B cell (primary cell): ENCODE results near the gene PNPLA2. TPM values are rescaled to one million over a fixed set of nuclear protein-coding genes. Genes with fewer than 3 reads are reported as not detected.

Source experiments
- ATAC-seq: fragments of 200-7000 bp; cut with Tn5 transposase; one replicate; pipeline ENCODE4 v1.10.0; 2021; ENCODE audit warnings: low read depth, mild to moderate bottlenecking, moderate number of reproducible peaks, moderate library complexity
- CTCF ChIA-PET: fragments of 350-600 bp; sonication (Branson Sonifier 250); formaldehyde crosslinking; loops from one replicate; lab custom pipeline; 2021; ENCODE audit warnings: antibody characterized with exemption, inconsistent platforms; lab: Charles Lee
- POLR2A ChIA-PET: fragments of 350-600 bp; sonication (Branson Sonifier 250); formaldehyde crosslinking; loops from one replicate; lab custom pipeline; 2021; ENCODE audit warnings: antibody characterized with exemption; lab: Charles Lee
- DNase-seq: peaks from one replicate; pipeline ENCODE4 v3.0.0; 2013
- H2AFZ ChIP-seq: 2 replicates; pipeline ENCODE4 v1.6.1; 2012; ENCODE audit warnings: mild to moderate bottlenecking, low read depth, low read length; ENCODE audit not compliant: insufficient read depth, poor library complexity, severe bottlenecking
- H3K27ac ChIP-seq, 2 donors: 1 replicate in 1 of 2; 2 replicates in 1 of 2; pipeline ENCODE4 v1.5.1; 2012 to 2013; ENCODE audit warnings: low read length in 2 of 2, mild to moderate bottlenecking in 2 of 2, moderate library complexity in 1 of 2
- H3K27me3 ChIP-seq, 4 experiments: fragments of 200-600 bp in 1 of 4; sonication (generic) in 1 of 4; replicated peaks in 1 of 4; 1 replicate in 2 of 4; 2 replicates in 2 of 4; pipeline versions ENCODE4 v1.6.1 to v1.7.0; 2013 to 2016; ENCODE audit warnings: low read length in 3 of 4, mild to moderate bottlenecking in 2 of 4, mixed read lengths in 1 of 4, moderate library complexity in 1 of 4; ENCODE audit not compliant: insufficient read depth in 4 of 4, control insufficient read depth in 3 of 4; ENCODE audit errors: control extremely low read depth in 1 of 4
- H3K36me3 ChIP-seq, 2 experiments: replicated peaks in 1 of 2; 1 replicate in 1 of 2; 2 replicates in 1 of 2; pipeline versions ENCODE4 v1.6.1 to v1.7.1; 2013; ENCODE audit warnings: low read length in 1 of 2; ENCODE audit not compliant: insufficient read depth in 2 of 2, control insufficient read depth in 1 of 2; ENCODE audit errors: control extremely low read depth in 1 of 2, extremely low read depth in 1 of 2
- H3K4me1 ChIP-seq, 2 donors: fragments of 200-600 bp in 1 of 2; sonication (generic) in 1 of 2; 1 replicate in 1 of 2; 2 replicates in 1 of 2; pipeline versions ENCODE4 v1.5.1 to v1.6.1; 2013 to 2017; ENCODE audit warnings: low read length in 2 of 2; ENCODE audit not compliant: control insufficient read depth in 2 of 2, insufficient read depth in 2 of 2
- H3K4me2 ChIP-seq: replicated peaks from 2 replicates; pipeline ENCODE3; 2012; ENCODE audit warnings: mild to moderate bottlenecking, low read depth, low read length; ENCODE audit not compliant: poor library complexity, severe bottlenecking
- H3K4me3 ChIP-seq, 5 experiments: fragments of 200-600 bp in 1 of 5; sonication (generic) in 1 of 5; 1 replicate in 3 of 5; 2 replicates in 2 of 5; pipeline versions ENCODE4 v1.5.1 to v1.7.0; 2011 to 2016; ENCODE audit warnings: low read length in 4 of 5, mild to moderate bottlenecking in 4 of 5, low read depth in 2 of 5, control low read depth in 1 of 5, moderate library complexity in 1 of 5; ENCODE audit not compliant: insufficient read depth in 1 of 5; ENCODE audit errors: control extremely low read depth in 1 of 5, extremely low read depth in 1 of 5
- H3K79me2 ChIP-seq: fragments of 200-600 bp; sonication (generic); one replicate; pipeline ENCODE4 v1.6.0; 2016; ENCODE audit warnings: low read length; ENCODE audit not compliant: control insufficient read depth, insufficient read depth
- H3K9ac ChIP-seq: fragments of 200-600 bp; sonication (generic); 2 replicates; pipeline ENCODE4 v1.6.1; 2017; ENCODE audit warnings: mild to moderate bottlenecking, low read length, moderate library complexity
- H3K9me3 ChIP-seq, 3 donors: one replicate each; pipeline versions ENCODE4 v1.6.1 to v1.7.1; 2013; ENCODE audit warnings: low read length in 2 of 3; ENCODE audit not compliant: control insufficient read depth in 2 of 3, insufficient read depth in 1 of 3; ENCODE audit errors: control extremely low read depth in 1 of 3
- H4K20me1 ChIP-seq: 2 replicates; pipeline ENCODE4 v1.6.0; 2012; ENCODE audit warnings: mild to moderate bottlenecking, low read length; ENCODE audit not compliant: insufficient read depth, control insufficient read depth, poor library complexity, severe bottlenecking
- H3K27ac Mint-ChIP-seq: one replicate; pipeline ENCODE4 v1.8.0; 2021; ENCODE audit warnings: mixed read lengths
- H3K27me3 Mint-ChIP-seq: one replicate; pipeline ENCODE4 v1.8.0; 2021; ENCODE audit warnings: mixed read lengths
- H3K4me1 Mint-ChIP-seq: one replicate; pipeline ENCODE4 v1.8.0; 2021; ENCODE audit warnings: mixed read lengths
- H3K4me3 Mint-ChIP-seq: one replicate; pipeline ENCODE4 v1.8.0; 2021; ENCODE audit warnings: mixed read lengths
- H3K9me3 Mint-ChIP-seq: one replicate; pipeline ENCODE4 v1.8.0; 2022; ENCODE audit warnings: mixed read lengths; ENCODE audit not compliant: insufficient read depth
- EZH2 ChIP-seq: IDR thresholded peaks from 2 replicates; pipeline ENCODE4 v1.6.1; 2012; ENCODE audit warnings: borderline replicate concordance, low read depth, mild to moderate bottlenecking, moderate library complexity, low read length; ENCODE audit not compliant: insufficient read depth, poor library complexity, severe bottlenecking
- WGBS: methylation state at CpG from one replicate; pipeline ENCODE4 v1.1.5; 2013; ENCODE audit warnings: missing lambda C conversion rate; ENCODE audit not compliant: insufficient coverage; 5-methylcytosine and 5-hydroxymethylcytosine counted together
- intact Hi-C: fragments of 100-400 bp; cut with micrococcal nuclease; formaldehyde crosslinking; loops from one replicate; pipeline ENCODE4 v1.10.0; 2022
- polyA plus RNA-seq: library from polyadenylated mRNA; depleted of rRNA; stranded (reverse); fragments of >200 nt; gene quantifications from 2 replicates; pipeline ENCODE4 v1.2.3, GENCODE V29; 2012
- total RNA-seq, 2 donors: library from RNA; stranded (reverse); fragments of 120-200 nt in 1 of 2; gene quantifications; 1 replicate in 1 of 2; 2 replicates in 1 of 2; pipeline versions ENCODE4 v1.2.3 to v1.2.4, GENCODE V29; 2013 to 2022
- TF ChIP-seq, protein P1 (sequence below): fragments of 200-600 bp; IDR thresholded peaks from one replicate; pipeline ENCODE4 v1.8.0; 2022; ENCODE audit warnings: antibody characterized with exemption, mild to moderate bottlenecking

The PNPLA2 gene
- total and polyA plus RNA-seq, 2 donors (not counting 1 experiment from before 2014, with no cell fraction given) = 208 to 276 TPM

DNA sequence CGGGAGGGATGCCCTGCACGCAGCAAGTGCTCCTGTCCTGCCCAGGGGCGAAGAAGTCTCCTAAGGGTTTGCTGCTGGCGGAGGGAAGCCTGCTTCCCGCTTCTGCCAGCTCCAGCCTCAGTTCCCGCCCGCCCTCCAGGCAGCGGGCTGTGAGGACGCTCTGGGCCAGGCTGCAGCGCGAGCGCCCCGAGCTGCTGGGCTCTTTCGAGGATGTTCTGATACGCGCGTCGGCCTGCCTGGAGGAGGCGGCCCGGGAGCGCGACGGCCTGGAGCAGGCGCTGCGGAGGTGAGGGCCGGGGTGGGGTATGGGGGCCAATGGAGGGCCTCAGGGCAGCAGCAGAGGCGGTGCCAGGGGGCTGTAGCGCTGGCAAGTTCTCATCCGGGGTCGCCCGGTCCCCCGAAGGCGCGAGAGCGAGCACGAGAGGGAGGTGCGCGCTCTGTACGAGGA, 11.2 kb downstream of the PNPLA2 start:
- peak overlapping the region; percentile 88 for H3K4me3 Mint-ChIP-seq
- Histone ChIP-seq H3K4me1 (peaks cover 69 to 73% of the 10 kb centered on the region in 2 donors), H3K9ac (peak overlapping the region; percentile 68), H4K20me1 (peaks cover 61% of the 10 kb centered on the region), H2AFZ (peak overlapping the region; percentile 78), H3K27ac (no peak overlapping the region), H3K36me3 (peaks cover 0 to 4% of the 10 kb centered on the region in 2 experiments), H3K27me3 (peaks cover 0 to 60% (median 20%) of the 10 kb centered on the region in 4 experiments), H3K79me2 (no peaks in the 10 kb centered on the region), H3K9me3 (peaks cover 0 to 15% (median 0%) of the 10 kb centered on the region in 3 donors), H3K4me2 (peak overlapping the region; percentile 99), H3K4me3 (peak overlapping the region in 4 of 5 experiments; percentile 36 to 55 (median 48))
- H3K9me3 Mint-ChIP-seq = no peaks in the 10 kb centered on the region
- POLR2A ChIA-PET = interaction anchor here (0.7 to 6.4 kb wide), 3 partner anchors 10 to 14 kb away, joined by 4 to 57 read pairs (median 17); partner anchors contain the start of genes PNPLA2, POLR2L and TSPAN4
- CTCF ChIA-PET = interaction anchor here (0.7 to 0.8 kb wide), 2 partner anchors 19 to 24 kb away, joined by 3 to 4 read pairs; no protein-coding TSS in a partner anchor
- ATAC-seq (peak; percentile 4), DNase-seq (no peak)
- intact Hi-C loops = loop anchor here (1.0 kb wide), 1 partner anchor 10 kb away; no protein-coding TSS in a partner anchor
- 3% methylated on average over 39 of the region's 39 CpGs for WGBS
- H3K27me3 Mint-ChIP-seq = peaks cover 7% of the 10 kb centered on the region
- H3K27ac Mint-ChIP-seq = no peak overlapping the region
- no peak for TF ChIP-seq EZH2
- TF ChIP-seq, protein P1, sequence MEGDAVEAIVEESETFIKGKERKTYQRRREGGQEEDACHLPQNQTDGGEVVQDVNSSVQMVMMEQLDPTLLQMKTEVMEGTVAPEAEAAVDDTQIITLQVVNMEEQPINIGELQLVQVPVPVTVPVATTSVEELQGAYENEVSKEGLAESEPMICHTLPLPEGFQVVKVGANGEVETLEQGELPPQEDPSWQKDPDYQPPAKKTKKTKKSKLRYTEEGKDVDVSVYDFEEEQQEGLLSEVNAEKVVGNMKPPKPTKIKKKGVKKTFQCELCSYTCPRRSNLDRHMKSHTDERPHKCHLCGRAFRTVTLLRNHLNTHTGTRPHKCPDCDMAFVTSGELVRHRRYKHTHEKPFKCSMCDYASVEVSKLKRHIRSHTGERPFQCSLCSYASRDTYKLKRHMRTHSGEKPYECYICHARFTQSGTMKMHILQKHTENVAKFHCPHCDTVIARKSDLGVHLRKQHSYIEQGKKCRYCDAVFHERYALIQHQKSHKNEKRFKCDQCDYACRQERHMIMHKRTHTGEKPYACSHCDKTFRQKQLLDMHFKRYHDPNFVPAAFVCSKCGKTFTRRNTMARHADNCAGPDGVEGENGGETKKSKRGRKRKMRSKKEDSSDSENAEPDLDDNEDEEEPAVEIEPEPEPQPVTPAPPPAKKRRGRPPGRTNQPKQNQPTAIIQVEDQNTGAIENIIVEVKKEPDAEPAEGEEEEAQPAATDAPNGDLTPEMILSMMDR = no peak
- peaks cover 53% of the 10 kb centered on the region for H3K4me1 Mint-ChIP-seq
